ENCODE data around the gene ATP2B2.

ATP2B2 gene

DNA sequence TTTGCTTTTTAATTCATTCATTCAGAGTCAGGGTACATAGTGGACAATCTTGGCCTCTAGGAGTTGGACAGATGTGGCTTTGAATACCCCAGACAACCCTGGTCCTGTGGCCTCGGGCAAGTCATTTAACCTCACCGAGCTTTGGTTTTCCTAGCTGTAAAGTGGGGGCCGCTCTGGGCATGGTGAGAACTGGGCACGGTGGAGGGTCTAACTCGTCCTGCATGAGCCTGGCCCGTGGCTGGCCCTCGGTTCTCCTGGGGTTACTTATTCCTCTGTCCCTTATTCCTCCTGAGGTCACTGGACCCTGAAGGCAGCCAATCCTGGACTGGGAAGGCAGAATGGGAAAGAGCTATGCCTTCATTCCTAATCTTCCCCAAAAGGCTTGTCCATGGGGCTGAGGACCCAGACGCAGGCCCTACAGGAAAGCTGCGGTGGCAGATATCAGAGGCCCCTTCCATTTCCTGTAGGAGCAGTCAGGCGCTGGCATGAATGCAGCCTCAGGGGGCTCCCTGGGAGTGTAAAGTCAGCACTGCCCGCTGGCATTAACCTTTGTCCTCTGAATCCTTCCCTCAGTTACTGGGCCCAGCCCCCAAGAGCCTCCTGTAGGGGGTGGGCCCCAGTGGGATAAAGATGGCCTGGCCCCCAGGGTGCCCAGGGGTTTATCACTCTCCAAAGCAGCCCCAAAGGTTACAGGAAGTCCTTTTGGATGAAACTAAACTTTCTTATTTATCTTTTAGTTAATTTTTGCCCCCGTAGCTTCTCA is 166.6 kb downstream of the ATP2B2 start:
- DNase-seq, result no peak

DNA sequence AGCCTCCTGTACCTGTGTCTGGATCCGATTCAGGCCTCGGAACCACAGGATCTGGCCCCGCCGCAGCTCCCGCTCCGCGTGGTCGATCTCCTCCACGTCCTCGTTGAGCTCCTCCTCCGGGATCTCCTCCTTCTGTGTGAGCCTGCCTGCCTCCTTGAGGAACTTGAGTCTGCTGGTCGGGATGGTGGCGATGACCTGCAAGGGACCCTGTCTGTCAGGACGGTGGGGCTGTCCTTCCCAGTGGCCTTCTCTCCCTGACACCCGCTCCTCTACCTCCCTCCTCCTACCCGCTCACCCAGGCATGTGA is 167.3 kb downstream of the ATP2B2 start:
- no peak for DNase-seq

DNA sequence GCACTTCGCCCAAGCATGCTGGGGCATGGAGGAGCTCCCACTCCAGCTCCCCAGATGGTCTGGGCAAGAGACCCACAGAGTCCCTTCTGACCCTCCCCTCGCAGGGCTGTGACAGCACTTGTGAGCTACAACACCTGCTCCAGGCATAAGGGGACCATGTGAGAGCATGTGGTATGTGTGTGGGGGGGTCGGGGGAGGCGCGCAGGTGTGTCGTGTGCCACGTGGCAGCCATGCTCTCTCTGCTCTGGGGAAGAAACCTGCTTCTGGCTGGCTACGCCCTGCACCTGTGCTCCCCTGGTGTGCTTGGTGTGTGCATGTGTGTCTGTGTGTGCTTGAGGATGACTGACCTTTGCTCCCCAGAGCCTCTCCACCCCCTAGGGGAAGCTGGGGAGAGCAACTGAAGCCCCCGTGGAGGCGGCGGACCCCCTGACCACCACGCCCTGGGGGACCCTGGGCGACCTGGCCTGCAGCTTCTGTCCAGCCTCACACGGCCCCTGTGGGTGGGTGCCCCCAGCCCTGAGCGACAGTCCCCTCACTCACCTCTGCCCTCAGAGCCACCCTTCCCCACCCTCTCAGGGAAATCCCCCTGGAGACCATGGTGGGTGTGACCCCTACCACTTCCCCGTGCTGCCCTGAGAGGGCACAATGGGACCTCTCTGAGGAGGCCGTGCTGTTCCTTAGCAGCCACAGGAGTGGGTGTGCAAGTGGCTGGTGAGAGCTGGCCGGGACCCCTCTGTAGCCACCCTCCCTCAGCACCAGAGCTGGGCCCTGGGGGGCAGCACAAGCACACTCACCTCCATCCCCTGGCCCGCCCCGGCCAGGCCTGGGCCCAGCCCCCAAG is 167.8 kb downstream of the ATP2B2 start:
- no peak for DNase-seq

DNA sequence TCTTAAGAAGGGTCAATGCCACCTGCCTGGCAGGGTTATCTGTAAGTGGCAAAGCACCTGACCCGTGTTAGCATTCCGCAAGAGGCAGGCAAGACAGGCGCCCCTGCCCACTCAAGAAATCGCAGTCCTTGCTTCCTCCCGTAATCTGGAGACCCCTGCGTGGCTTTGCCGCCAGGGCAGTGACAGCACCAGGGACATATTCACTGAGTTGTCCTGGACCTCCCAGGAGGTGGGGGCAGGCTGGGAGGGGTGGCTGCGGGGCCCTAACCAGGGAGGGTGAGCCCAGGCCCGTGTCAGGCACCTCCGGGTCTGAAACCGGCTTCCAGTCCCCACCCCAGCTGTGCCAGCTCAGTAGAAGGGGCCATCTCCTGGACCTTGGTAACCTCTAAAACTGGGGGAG is 168.6 kb downstream of the ATP2B2 start:
- no peak for DNase-seq

DNA sequence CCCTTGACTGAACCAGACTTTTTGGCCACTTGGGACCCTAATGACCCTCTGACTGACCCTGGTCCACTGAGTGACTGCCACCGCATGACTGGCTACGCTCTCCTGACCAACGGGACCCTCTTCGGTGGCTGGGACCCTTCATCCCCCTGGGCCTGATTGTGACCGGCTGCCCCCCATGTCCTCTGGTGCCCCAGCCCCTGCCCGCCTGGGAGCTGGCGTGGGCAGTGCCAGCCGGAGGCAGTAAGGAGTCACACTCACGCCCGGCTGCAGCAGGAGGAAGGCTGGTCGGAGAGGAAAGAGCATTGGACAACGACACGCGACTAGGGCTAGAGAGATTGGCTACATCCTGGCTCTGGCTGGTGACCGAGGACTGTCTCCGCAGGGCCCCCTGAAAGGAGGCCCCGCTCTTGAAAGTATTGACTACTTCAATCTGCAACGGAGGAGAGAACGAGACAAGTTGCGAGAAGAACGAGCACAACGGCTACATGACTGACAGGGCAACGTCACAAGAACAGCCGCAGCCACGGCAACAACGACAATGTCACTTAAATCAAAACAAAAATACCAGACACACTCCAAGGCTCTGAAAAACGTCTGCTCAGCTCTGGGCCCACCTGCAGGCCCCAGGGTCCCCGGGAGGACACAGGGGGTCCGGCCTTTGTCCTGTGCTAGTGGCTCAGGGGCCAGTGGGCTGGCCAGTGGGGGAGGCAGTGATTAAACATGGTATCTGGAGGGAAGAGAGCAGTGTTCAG is 169.3 kb downstream of the ATP2B2 start:
- no peak for DNase-seq

DNA sequence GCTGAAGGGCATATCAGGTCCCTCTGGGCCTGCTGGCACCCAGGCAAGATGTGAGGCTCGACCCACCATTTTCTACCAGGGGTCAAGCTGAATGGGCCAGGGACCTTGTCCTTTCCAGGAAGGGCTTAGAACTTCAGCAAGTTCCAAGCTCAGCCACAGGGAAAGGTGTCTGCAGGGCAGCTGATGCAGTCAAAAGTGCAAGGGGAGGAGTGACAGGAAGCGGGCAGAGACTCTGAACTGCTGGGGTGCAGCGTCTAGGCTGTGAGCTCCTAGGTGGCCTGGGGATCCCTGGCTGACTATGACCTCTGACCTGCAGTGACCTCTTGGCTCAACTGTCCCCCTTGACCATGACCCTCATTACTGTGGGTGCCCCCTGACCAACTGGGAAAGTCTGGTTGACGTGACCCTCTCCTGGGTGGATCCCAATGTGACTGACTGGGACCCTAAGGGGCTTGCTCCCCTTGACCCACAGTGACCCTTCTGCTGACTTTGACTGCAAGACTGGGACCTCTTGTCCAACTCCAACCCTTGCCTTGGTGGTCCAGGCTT is 170.1 kb downstream of the ATP2B2 start:
- DNase-seq, result no peak

DNA sequence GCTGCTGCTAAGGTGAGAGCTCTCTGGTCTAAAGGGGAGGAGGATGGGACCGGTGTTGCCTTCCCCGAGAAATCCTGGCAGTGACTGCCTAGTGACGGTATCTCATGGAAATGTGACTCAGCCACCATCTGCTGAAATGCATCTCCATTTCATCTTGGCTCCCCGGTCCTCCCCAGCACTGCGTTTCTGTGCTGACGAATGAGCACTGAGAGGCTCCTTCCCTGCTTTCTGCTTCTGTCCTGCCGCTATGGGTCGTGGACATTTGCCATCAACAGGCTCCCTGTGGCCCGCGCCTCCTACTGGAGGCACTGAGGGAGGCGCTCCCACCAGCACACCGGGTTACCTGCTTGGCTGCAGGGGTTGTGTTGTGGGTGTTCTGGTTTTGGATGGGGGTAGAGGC is 170.9 kb downstream of the ATP2B2 start:
- DNase-seq, result no peak

DNA sequence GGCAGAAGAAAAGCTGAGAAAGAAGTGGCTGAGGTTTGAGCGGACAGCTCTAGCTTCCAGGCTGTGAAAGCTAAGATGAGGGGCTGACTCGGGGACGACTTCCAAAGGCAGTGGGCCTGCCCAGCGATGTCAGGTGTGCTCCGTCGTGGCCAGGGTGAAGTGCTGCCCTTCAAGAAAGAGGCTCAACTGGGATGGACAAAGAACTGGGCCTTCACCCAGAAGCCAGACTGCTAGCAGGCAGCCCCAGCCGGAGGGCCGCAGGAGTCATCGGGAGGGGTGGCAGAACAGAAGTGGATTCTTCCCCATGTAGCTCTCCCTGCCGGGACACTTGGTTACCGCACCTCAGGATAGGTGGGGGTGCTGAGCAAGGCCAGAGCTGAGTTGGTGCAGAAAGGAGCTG is 171.3 kb downstream of the ATP2B2 start:
- DNase-seq, result no peak

DNA sequence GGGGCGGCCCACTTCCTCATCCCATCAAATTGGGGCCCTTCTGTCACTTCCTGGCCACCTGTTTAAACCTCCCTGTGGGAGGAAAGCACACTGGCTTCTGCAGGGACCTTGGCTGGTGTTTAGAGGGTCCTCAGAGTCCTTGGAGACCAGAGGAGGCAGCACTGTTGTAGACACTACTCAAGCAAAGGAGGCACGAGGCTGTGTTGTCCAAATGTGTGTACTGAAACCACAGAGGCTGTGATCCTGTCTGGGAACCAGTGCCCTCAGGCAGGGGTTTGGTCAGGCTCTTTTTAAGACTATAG is 172.1 kb downstream of the ATP2B2 start:
- no peak for DNase-seq

DNA sequence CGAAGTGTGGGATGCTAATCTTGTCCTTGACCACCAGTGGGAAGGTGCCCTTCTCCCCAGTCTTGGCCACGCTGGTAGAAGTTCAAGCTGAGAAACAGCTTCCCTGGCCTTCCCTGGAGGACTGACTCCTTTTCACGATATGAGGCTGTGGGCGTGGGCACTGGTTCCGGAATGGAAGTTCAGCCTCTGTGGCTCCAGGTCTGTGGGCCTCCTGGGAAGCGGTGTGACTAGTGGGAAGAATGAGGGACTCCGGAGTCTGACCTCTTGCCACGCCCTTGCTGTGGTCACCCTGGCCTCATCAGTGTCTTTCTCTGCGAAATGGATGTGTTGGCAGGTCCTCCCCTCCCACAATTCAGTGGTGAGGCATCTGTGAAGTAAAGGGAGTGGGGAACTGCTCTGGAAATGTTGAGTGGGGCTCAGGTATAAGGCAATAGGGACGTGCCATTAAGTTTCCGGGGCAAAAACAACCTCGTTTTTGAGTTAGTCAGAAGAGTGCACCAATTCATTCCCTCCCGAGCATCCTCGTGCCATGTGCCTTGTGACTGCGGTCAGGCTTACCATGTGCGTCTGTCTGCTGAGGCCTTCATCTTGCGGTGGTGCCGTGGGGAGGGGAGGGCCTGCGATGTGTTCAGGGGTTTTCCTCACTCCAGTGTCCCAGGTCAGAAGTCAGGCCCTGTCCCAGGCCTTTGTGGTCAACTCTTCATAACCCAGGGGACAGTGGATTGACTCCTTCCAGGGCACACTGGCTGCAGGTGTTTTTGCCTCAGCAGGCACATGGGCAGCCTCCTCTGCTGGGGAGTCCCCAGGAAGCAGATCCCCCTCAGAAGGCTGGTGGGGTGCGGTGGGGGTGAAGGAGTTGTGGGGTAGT is 172.7 kb downstream of the ATP2B2 start:
- DNase-seq, result no peak

DNA sequence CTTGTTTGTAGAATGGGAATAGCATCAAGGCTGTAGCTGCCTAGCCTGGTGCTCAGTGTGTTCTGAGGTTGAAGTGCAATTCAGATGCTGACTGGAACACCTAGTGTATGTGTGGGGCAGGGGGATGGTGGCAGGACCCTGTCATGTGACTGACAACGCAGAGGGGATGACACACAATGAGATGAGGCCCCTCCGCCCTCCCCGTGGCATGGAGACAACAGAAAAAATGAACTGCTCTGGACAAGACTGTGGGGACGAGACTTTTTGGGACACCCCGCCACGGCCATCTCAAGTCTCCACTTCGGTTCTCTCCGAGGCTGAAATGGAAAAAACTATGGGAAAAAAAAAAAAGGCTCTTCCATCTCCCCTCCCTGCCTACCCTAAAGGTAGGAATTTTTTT is 174.1 kb downstream of the ATP2B2 start:
- DNase-seq, result no peak

DNA sequence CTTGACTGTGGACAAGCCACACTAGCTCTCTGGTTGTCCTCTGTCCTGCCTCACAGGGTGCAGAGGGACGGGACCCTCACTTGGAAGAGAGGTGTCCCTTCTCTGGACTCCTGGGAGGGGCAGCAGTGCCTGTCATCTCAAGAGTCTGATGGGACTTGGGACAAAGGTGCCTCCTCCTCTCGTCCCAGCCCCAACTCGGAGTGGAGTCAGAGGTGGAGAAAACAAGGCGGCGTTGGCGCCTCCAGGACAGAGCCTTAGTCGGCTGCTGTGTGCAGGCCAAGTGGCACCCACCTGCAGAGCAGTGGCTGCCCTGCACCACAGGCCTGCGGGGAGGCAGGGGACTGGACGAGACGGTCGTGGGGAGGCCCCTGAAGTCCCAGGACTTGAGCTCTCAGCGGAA is 175.1 kb downstream of the ATP2B2 start:
- DNase-seq, result no peak

DNA sequence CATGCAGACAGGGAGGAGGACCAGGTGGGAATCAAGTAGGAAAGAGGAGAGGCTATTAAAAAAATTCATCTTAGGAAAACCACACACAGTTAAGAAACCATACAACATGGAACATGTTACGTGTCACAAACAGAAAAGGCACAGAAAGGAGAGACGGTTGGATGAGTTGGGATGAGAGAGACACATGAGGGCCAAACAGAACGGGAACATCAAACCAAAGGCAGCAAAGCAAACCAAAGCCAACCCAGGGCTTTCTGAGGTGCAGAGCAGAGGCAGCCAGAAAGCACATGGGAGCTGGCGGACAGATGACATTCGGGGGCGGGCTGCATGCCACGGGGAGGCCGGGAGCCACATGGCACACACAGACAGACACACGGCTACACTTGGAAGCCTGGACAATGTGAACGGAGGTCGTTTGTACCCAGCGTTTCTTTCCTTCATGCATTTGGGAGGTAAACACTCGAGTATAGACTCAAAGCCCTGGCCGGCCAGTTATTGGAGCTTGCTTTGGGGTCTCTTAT is 175.8 kb downstream of the ATP2B2 start:
- no peak for DNase-seq

DNA sequence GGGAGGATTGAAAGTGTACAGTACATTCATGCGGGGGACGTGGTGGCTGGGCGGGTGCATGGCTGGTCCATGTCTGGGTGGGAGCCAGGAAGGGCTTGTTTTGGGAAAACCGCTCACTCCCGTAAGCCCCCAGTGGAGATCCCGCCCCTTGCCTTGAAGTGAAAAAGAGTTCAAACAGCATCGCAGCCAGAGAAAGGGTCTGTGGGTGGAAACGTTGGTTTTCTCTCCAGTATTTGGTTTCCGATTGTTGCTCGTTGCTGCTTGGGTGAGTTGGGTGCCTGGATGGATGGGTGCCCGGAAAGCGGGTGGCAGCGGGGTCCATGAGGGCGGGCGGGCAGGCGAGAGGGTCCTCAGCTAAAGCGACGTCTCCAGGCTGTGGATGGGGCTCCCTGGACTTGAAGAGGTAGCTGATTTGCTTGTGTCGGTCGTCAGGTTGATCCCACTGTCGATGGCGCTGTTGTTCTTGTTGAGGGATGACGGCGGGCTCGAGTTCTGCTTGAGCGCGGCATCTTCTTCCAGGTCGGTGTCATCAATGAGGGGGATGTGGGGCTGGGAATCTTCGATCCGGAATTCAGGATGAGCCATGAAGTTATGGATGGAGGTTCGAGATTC is 176.8 kb downstream of the ATP2B2 start:
- DNase-seq, result no peak

DNA sequence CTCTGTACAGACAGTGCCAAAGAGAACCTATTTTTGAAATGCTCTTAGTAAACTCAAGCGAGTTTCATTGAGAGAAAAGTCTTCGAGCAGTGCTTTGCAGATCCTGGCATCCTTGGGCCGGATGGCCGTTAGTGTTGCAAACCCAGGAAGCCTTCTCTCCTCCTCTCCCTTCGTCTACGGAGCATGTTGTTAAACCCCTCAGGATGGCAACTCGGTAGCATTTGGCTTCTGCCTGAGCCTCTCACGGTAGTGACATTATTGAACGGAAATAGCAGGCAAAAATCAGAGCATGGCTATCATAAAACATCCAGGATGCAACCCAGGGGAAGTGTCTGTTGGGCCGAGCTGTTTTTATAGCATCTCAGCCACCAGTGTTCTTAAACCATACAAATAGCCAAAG is 177.8 kb downstream of the ATP2B2 start:
- no peak for DNase-seq

DNA sequence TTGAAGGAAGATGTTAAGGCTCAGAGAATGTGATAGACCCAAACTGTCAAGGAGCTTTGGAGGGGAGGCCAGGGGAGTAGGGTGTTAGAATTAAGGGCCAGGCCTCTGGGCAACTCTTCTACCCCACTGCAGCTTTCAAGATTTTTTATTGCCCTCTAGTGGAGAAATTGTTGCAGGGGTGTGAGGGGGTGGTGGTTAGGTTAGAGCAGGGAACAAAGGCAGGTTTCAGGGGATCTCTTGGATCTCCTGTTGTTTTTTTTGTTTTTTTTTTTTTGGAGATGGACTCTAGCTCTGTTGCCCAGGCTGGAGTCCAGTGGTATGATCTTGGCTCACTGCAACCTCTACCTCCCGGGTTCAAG is 183.1 kb downstream of the ATP2B2 start:
- DNase-seq, result no peak

DNA sequence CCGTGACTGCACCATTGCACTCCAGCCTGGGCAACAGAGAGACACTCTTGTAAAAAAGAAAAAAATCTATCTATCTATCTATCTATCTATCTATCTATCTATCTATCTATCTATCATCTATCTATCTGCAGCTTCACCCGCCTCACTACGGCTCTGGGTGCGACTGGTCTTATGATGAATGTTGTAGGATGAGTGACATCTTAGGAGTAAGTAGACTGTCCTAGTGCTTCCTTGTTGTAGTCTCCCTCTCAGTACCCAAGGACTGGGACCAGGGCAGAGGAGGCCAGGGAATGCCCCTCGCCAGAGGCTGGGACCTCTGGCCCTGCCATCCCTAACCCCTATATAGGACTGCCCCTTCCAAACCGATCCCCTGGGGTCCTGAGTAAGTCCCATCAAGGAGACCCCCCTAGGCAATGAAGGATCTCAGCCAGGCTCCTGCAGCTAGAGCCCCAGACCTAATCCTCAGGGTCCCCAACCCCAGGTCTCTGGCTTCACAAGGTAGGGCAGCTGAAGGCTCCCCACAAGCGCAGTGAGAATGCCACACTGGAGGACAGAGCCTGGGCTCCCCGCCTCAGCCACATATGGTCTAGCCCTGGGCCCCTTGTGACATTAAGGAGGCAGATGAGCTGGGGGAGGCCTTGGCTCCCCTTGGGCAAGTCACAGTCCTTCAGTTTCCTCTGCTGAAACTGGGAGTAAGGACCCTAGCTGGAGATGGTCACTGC is 183.6 kb downstream of the ATP2B2 start:
- no peak for DNase-seq

DNA sequence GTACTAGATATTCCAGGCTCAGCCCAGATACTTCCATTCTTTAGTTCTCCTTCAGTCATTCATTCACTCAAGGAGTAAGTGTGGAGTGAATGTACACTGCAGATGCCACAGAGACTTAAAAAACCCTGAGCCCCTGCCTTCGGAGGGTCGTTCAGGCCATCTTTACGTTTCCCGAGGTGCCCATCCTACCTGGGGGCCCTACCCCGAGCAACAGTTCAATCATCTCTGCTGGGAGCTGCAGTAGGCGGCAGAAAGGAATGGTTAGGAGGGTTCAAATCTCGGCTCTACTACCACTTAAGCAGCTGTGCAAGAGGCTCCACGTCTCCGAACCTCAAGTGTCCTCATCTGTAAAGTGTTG is 185.1 kb downstream of the ATP2B2 start:
- DNase-seq, result no peak

DNA sequence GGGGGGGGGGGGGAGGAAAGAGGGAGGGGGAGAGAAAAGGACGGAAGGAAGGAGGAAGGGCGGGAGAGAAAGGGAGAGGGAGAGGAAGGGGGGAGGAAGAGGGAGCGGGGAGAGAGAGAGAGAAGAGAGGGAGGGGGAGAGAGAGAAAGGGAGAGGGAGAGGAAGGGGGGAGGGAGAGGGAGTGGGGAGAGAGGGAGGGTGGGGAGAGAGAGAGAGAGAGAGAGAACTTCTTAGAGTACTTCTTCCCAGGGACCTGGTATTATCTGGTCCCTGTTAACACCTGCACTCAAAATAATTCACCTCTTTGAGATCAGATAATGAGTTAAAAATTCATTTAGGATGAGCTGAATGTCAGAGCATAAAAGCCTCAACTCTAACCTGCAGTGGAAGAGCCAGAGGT is 185.6 kb downstream of the ATP2B2 start:
- DNase-seq, result no peak

DNA sequence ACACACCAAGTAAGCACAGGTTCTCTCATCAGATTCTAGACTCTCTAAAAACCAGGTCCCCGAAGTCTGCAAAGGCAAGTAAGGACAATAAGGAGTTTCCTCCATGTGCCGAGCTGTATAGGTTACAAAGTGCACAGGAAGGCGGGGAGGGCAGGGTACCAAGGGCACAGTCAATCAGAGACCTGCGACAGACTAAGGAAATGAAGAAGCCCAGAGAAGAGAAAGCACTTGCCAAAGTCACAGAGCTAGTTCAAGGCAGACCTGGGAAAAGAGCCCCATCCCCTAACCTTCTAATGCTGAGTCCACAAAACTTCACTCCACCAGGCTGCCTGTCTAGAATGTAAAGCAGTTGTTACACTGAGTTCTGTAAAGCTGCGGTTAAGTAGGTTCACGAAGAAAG is 186.1 kb downstream of the ATP2B2 start:
- no peak for DNase-seq

DNA sequence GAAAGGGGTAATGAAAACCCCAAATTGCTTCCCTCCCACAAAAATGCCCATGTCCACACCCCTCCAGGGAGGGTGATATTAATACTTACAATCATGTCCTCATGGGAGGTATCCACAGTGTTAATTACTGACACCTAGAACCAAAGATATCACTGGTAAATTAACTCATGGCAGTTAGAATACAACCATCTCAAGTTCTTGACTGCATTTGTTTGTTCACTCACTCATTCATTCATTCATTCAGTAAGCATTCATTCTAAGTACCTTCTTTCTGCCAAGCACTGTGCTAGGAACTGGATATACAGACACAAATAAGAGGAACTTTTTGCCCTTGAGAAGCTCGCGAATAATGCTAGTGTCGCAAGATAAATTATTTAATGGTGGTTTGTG is 187.4 kb downstream of the ATP2B2 start:
- DNase-seq, result no peak
